ENCODE measurements around the gene OXTR.

Gene OXTR

DNA sequence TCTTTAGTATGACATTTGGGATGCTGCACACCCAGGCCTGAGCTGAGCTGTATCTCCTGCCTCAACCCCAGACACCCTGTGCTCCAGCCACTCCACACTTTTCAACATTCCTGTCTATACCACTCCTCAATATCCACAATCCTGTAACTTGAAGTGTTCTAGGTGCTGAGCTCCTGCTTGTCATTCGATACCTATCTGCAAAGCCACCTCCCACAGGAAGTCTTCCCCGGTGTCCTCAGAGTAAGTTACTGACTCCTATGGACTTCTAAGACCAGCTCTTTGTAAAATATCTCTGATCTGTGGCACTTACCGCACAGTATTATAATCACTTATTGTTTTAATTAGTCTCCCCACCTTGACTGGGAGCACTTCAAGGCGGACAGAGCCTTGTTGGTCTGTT lies 37.0 kb downstream of the OXTR start:
- TF ChIP-seq, protein P1, sequence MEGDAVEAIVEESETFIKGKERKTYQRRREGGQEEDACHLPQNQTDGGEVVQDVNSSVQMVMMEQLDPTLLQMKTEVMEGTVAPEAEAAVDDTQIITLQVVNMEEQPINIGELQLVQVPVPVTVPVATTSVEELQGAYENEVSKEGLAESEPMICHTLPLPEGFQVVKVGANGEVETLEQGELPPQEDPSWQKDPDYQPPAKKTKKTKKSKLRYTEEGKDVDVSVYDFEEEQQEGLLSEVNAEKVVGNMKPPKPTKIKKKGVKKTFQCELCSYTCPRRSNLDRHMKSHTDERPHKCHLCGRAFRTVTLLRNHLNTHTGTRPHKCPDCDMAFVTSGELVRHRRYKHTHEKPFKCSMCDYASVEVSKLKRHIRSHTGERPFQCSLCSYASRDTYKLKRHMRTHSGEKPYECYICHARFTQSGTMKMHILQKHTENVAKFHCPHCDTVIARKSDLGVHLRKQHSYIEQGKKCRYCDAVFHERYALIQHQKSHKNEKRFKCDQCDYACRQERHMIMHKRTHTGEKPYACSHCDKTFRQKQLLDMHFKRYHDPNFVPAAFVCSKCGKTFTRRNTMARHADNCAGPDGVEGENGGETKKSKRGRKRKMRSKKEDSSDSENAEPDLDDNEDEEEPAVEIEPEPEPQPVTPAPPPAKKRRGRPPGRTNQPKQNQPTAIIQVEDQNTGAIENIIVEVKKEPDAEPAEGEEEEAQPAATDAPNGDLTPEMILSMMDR (IDR thresholded peaks at IDR 0.05) = no peak
- H3K9me3 Mint-ChIP-seq = no peaks in the 10 kb centered on the region
- no peak for DNase-seq
- H3K36me3 Mint-ChIP-seq (ENCODE audit: low read depth) = no peaks in the 10 kb centered on the region
- no peak overlapping the region for H3K27ac Mint-ChIP-seq
- H3K4me3 Mint-ChIP-seq = no peak overlapping the region
- H3K27me3 Mint-ChIP-seq (ENCODE audit: low read depth, poor library complexity) = peaks cover 11% of the 10 kb centered on the region
- peaks cover 53% of the 10 kb centered on the region for H3K4me1 Mint-ChIP-seq

DNA sequence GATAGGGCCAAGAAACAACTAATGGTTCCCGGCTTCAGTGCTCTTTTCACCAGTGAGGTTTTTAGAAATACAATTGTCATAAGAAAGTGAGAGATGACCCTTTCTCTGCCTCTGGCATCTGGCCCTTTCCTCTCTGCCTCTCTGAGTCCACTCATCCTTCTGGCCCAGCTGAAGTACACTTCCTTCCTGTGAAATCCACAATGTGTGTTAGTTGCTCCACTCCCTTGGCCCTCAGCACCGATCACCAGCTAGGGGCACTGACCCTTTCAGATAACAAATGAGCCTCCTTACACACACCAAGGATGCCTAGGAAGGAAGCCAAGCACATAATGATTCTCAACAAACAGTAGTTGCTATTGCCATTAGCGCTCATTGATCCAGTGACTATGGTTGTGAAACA lies 38.8 kb downstream of the OXTR start:
- Mint-ChIP-seq H3K27me3 (ENCODE audit: low read depth, poor library complexity) (peaks cover 5% of the 10 kb centered on the region), H3K27ac (no peak overlapping the region), H3K36me3 (ENCODE audit: low read depth) (no peaks in the 10 kb centered on the region), H3K4me1 (peaks cover 53% of the 10 kb centered on the region), H3K9me3 (peaks cover 8% of the 10 kb centered on the region), H3K4me3 (no peak overlapping the region)
- DNase-seq = no peak
- TF ChIP-seq, protein P1 (IDR thresholded peaks at IDR 0.05) = no peak

DNA sequence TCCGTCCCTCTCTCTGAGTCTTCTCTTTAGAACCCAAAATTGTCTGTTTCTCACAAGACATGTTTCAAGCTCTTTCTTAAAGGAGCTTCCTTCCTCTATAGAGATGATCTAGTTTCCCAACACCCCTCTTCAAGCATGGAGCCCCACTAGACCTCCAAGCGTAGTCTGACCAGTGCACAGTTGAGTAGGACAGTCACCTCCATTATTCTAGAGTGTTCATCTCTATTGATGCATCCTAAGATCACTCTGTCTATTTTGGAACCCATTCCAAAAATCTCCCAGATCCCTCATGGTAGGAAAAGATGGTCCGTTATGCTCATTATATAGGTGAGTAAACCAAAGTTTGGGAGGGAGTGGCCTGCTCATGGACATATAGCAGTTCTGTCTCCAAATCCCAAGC lies 39.9 kb downstream of the OXTR start:
- no peak for DNase-seq
- TF ChIP-seq, protein P1 (IDR thresholded peaks at IDR 0.05) = no peak
- Mint-ChIP-seq H3K9me3 (peaks cover 8% of the 10 kb centered on the region), H3K4me3 (no peak overlapping the region), H3K36me3 (ENCODE audit: low read depth) (no peaks in the 10 kb centered on the region), H3K4me1 (peaks cover 50% of the 10 kb centered on the region), H3K27me3 (ENCODE audit: low read depth, poor library complexity) (peaks cover 5% of the 10 kb centered on the region), H3K27ac (no peak overlapping the region)

DNA sequence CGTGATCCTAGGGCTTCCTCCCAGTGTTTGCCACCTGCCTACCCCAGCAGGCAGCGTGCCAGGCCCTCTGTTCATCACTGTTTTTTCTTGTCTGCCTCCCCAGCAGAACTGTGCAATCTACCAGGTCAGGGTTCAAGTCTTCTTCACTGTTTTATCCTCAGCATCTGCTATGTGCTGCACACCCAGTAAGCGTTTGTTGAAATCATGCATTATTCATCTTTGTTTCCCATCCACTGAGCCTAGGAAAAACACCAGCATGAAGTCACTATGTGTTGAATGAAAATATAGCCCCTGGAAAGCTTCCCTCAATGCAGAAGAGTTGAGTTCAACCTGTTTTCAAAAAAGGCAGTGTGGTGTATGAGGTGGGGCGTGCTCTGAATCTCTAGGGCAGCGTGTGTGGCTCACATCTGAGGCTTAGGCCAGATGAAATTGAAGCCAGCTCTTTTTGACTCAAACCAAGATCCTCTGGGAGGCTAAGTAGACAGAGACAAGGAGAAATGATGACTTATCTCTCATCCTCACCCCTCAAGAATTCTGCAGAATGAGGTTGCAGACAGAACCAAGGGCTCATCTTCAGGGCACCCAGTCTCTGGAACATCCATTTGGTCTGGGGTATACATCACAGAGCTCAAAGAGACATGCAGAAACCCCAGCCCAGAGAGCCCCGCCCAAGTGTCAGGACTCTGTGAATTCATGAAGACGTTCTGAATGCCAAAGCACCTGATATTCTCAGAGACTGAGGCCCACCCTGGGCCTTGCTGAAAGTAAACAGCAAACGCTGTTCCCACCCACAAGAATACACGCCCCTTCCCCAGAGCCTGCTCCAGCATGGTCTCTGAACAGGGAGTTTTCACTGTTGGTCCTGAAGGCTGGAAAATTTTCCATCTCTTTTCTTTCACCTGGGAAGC lies 41.6 kb downstream of the OXTR start:
- DNase-seq = no peak
- H3K27ac Mint-ChIP-seq = no peak overlapping the region
- H3K36me3 Mint-ChIP-seq (ENCODE audit: low read depth) = no peaks in the 10 kb centered on the region
- peaks cover 8% of the 10 kb centered on the region for H3K9me3 Mint-ChIP-seq
- H3K27me3 Mint-ChIP-seq (ENCODE audit: low read depth, poor library complexity) = peaks cover 5% of the 10 kb centered on the region
- no peak overlapping the region for H3K4me3 Mint-ChIP-seq
- TF ChIP-seq, protein P1 (IDR thresholded peaks at IDR 0.05) = no peak
- H3K4me1 Mint-ChIP-seq = peaks cover 37% of the 10 kb centered on the region

DNA sequence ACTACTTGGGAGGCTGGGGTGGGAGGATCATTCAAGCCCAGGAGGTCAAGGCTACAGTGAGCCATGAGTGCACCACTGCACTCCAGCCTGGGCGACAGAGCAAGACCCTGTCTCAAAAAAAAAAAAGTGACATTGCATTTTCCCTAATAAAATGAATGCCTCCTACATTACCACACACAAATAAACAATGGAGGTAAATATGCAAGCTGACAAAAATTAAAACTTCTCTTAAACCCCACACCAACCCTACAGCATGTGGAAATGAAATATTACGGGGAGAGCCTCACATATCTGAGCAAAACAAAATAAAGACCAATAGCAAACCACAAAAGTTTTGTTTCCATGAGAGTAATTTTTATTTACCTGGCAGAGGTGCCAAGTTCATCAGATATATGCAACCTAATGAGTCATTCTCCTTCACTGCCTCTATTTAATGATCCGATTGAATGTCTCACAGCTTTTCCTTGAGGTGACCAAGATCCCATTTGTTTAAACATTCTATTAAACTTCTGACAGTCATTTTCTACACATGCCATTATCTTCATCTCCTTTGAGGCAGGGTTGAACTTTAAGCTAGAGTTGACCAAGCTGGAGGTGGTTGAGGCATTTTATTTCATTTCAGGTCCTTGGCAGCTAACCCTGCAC lies 45.2 kb downstream of the OXTR start:
- H3K27ac Mint-ChIP-seq = no peak overlapping the region
- H3K9me3 Mint-ChIP-seq = peaks cover 16% of the 10 kb centered on the region
- DNase-seq = no peak
- TF ChIP-seq, protein P1 (IDR thresholded peaks at IDR 0.05) = no peak
- no peaks in the 10 kb centered on the region for H3K36me3 Mint-ChIP-seq (ENCODE audit: low read depth)
- no peak overlapping the region for H3K4me3 Mint-ChIP-seq
- H3K4me1 Mint-ChIP-seq = peaks cover 9% of the 10 kb centered on the region
- H3K27me3 Mint-ChIP-seq (ENCODE audit: low read depth, poor library complexity) = peaks cover 2% of the 10 kb centered on the region

Measured in nephron progenitor cell (in vitro differentiated cells).